Trophoblast cell (in vitro differentiated cells and primary cell): ENCODE results near the gene ADAMTS18.

Experiments used
- DNase-seq, 2 donors: peaks; one replicate each; pipeline ENCODE4 v3.0.0-alpha.2; 2016
- H2AFZ ChIP-seq: 2 replicates; pipeline ENCODE4 v1.6.1; 2013; ENCODE audit warnings: low read length, moderate library complexity, mild to moderate bottlenecking; ENCODE audit not compliant: insufficient read depth, poor library complexity
- H2AK5ac ChIP-seq: 2 replicates; pipeline ENCODE4 v1.6.1; 2013; ENCODE audit warnings: mild to moderate bottlenecking, low read length
- H2BK120ac ChIP-seq: 2 replicates; pipeline ENCODE4 v1.6.1; 2013; ENCODE audit warnings: low read length, mild to moderate bottlenecking, moderate library complexity; ENCODE audit not compliant: insufficient read depth, poor library complexity
- H2BK12ac ChIP-seq: 2 replicates; pipeline ENCODE4 v1.6.1; 2013; ENCODE audit warnings: mild to moderate bottlenecking, low read length, moderate library complexity
- H2BK5ac ChIP-seq: 2 replicates; pipeline ENCODE4 v1.6.1; 2013; ENCODE audit warnings: low read length, low read depth, moderate library complexity, mild to moderate bottlenecking; ENCODE audit not compliant: poor library complexity
- H3K14ac ChIP-seq: 2 replicates; pipeline ENCODE4 v1.6.1; 2013; ENCODE audit warnings: mild to moderate bottlenecking, low read length
- H3K18ac ChIP-seq: 2 replicates; pipeline ENCODE4 v1.6.1; 2013; ENCODE audit warnings: mild to moderate bottlenecking, low read length
- H3K23ac ChIP-seq: 2 replicates; pipeline ENCODE4 v1.6.1; 2013; ENCODE audit warnings: low read length
- H3K27ac ChIP-seq: 2 replicates; pipeline ENCODE4 v1.5.1; 2013; ENCODE audit warnings: low read depth, mild to moderate bottlenecking, inconsistent platforms, low read length, moderate library complexity
- H3K27me3 ChIP-seq: 2 replicates; pipeline ENCODE4 v1.6.1; 2013; ENCODE audit warnings: inconsistent platforms, mild to moderate bottlenecking, low read length, moderate library complexity; ENCODE audit not compliant: insufficient read depth
- H3K36me3 ChIP-seq, 2 experiments: 1 replicate in 1 of 2; 2 replicates in 1 of 2; pipeline ENCODE4 v1.6.1; 2013; ENCODE audit warnings: low read length in 2 of 2, mild to moderate bottlenecking in 2 of 2, moderate library complexity in 1 of 2; ENCODE audit not compliant: insufficient read depth in 2 of 2, control insufficient read depth in 1 of 2
- H3K4ac ChIP-seq: 2 replicates; pipeline ENCODE4 v1.6.1; 2013; ENCODE audit warnings: low read depth, mild to moderate bottlenecking, low read length, moderate library complexity
- H3K4me1 ChIP-seq, 2 experiments: 1 replicate in 1 of 2; 2 replicates in 1 of 2; pipeline ENCODE4 v1.6.1; 2013; ENCODE audit warnings: low read length in 2 of 2, mild to moderate bottlenecking in 2 of 2, moderate library complexity in 1 of 2; ENCODE audit not compliant: insufficient read depth in 2 of 2, control insufficient read depth in 1 of 2
- H3K4me2 ChIP-seq: 2 replicates; pipeline ENCODE4 v1.6.1; 2013; ENCODE audit warnings: inconsistent platforms, mild to moderate bottlenecking, low read length, moderate library complexity
- H3K4me3 ChIP-seq: 2 replicates; pipeline ENCODE4 v1.5.1; 2013; ENCODE audit warnings: mild to moderate bottlenecking, low read depth, low read length, inconsistent platforms
- H3K79me1 ChIP-seq: one replicate; pipeline ENCODE4 v1.6.1; 2013; ENCODE audit warnings: low read length
- H3K79me2 ChIP-seq: 2 replicates; pipeline ENCODE4 v1.6.1; 2013; ENCODE audit warnings: low read length, mild to moderate bottlenecking; ENCODE audit not compliant: control insufficient read depth, insufficient read depth, poor library complexity
- H3K9ac ChIP-seq: 2 replicates; pipeline ENCODE4 v1.6.1; 2013; ENCODE audit warnings: mild to moderate bottlenecking, low read length
- H3K9me3 ChIP-seq: 2 replicates; pipeline ENCODE4 v1.6.1; 2013; ENCODE audit warnings: low read depth, mild to moderate bottlenecking, control low read depth, inconsistent platforms, low read length; ENCODE audit not compliant: insufficient read depth
- H4K12ac ChIP-seq: 2 replicates; pipeline ENCODE4 v1.6.1; 2013; ENCODE audit warnings: low read depth, mild to moderate bottlenecking, low read length, moderate library complexity
- H4K8ac ChIP-seq: 2 replicates; pipeline ENCODE4 v1.6.1; 2013; ENCODE audit warnings: low read depth, mild to moderate bottlenecking, low read length, moderate library complexity
- H4K91ac ChIP-seq: one replicate; pipeline ENCODE4 v1.6.1; 2013; ENCODE audit warnings: low read depth, mild to moderate bottlenecking, low read length, moderate library complexity
- WGBS: extraction: QIAGEN DNeasy Blood & Tissue Kit; methylation state at CpG from one replicate; pipeline ENCODE4 v1.1.7; 2013; ENCODE audit warnings: missing lambda C conversion rate; ENCODE audit not compliant: insufficient read length, insufficient coverage; ENCODE audit errors: extremely low coverage; 5-methylcytosine and 5-hydroxymethylcytosine counted together

The ADAMTS18 gene

GRCh38 chr16:77416939-77417480, 17.8 kb downstream of the ADAMTS18 start:
- H4K12ac ChIP-seq: no peak overlapping the region
- H3K4me3 ChIP-seq: no peak overlapping the region
- no peak overlapping the region for H2BK120ac ChIP-seq
- peaks cover 7 to 39% of the 10 kb centered on the region in 2 experiments for H3K36me3 ChIP-seq
- H2BK5ac ChIP-seq: no peak overlapping the region
- no peaks in the 10 kb centered on the region for H3K27me3 ChIP-seq
- no peak overlapping the region for H3K27ac ChIP-seq
- peak overlapping the region; percentile 76 for H3K18ac ChIP-seq
- H4K8ac ChIP-seq: no peak overlapping the region
- no peak overlapping the region for H2AFZ ChIP-seq
- no peak for DNase-seq
- no peak overlapping the region for H3K4ac ChIP-seq
- H3K79me1 ChIP-seq: peaks cover 10% of the 10 kb centered on the region
- H3K9ac ChIP-seq: no peak overlapping the region
- no peak overlapping the region for H2AK5ac ChIP-seq
- no peaks in the 10 kb centered on the region for H3K9me3 ChIP-seq
- H3K23ac ChIP-seq: no peak overlapping the region
- no peak overlapping the region for H3K14ac ChIP-seq
- peaks cover 14 to 15% of the 10 kb centered on the region in 2 experiments for H3K4me1 ChIP-seq
- WGBS: no CpG with 5 or more reads among the region's 1 CpG
- no peak overlapping the region for H4K91ac ChIP-seq
- no peak overlapping the region for H2BK12ac ChIP-seq
- H3K79me2 ChIP-seq: peaks cover 5% of the 10 kb centered on the region
- no peak overlapping the region for H3K4me2 ChIP-seq

- H3K9ac ChIP-seq: no peak overlapping the region
- H3K79me2 ChIP-seq: peaks cover 3% of the 10 kb centered on the region
- H3K4ac ChIP-seq: no peak overlapping the region
- peaks cover 14 to 48% of the 10 kb centered on the region in 2 experiments for H3K36me3 ChIP-seq
- no peak overlapping the region for H3K14ac ChIP-seq
- no peak overlapping the region for H3K23ac ChIP-seq
- no peak overlapping the region for H2AFZ ChIP-seq
- no peaks in the 10 kb centered on the region for H3K9me3 ChIP-seq
- H3K27ac ChIP-seq: no peak overlapping the region
- H4K12ac ChIP-seq: no peak overlapping the region
- H3K27me3 ChIP-seq: no peaks in the 10 kb centered on the region
- peaks cover 15% of the 10 kb centered on the region for H3K79me1 ChIP-seq
- H2AK5ac ChIP-seq: no peak overlapping the region
- no peak overlapping the region for H2BK5ac ChIP-seq
- no peak overlapping the region for H2BK120ac ChIP-seq
- H3K4me3 ChIP-seq: no peak overlapping the region
- H4K91ac ChIP-seq: no peak overlapping the region
- DNase-seq: no peak
- H3K4me2 ChIP-seq: no peak overlapping the region
- no peak overlapping the region for H4K8ac ChIP-seq
- peaks cover 12 to 20% of the 10 kb centered on the region in 2 experiments for H3K4me1 ChIP-seq
- H2BK12ac ChIP-seq: no peak overlapping the region
- H3K18ac ChIP-seq: no peak overlapping the region
- WGBS: no CpG with 5 or more reads among the region's 2 CpGs
Observed at GRCh38 chr16:77414752-77415231, 20.0 kb downstream of the ADAMTS18 start.

- Histone ChIP-seq H3K27ac (peak overlapping the region; percentile 78), H2BK5ac (peak overlapping the region; percentile 18), H3K4me2 (no peak overlapping the region), H2AFZ (no peak overlapping the region), H3K4me1 (peaks cover 2 to 10% of the 10 kb centered on the region in 2 experiments), H2BK12ac (peak overlapping the region; percentile 15), H3K18ac (no peak overlapping the region), H3K4me3 (no peak overlapping the region), H4K91ac (peak overlapping the region; percentile 36), H3K9ac (no peak overlapping the region), H2BK120ac (peak overlapping the region; percentile 26), H3K27me3 (no peaks in the 10 kb centered on the region), H3K23ac (no peak overlapping the region), H3K4ac (no peak overlapping the region), H3K79me1 (peaks cover 7% of the 10 kb centered on the region), H2AK5ac (no peak overlapping the region), H3K36me3 (peaks cover 9 to 30% of the 10 kb centered on the region in 2 experiments), H3K9me3 (no peaks in the 10 kb centered on the region), H4K8ac (peak overlapping the region; percentile 69), H4K12ac (no peak overlapping the region), H3K14ac (no peak overlapping the region), H3K79me2 (no peaks in the 10 kb centered on the region)
- DNase-seq: no peak
- no CpG with 5 or more reads among the region's 4 CpGs for WGBS
Observed at GRCh38 chr16:77410449-77410848, 24.4 kb downstream of the ADAMTS18 start.

- peaks cover 10 to 23% of the 10 kb centered on the region in 2 experiments for H3K36me3 ChIP-seq
- no CpG with 5 or more reads among the region's 5 CpGs for WGBS
- no peak overlapping the region for H4K8ac ChIP-seq
- peak overlapping the region; percentile 76 for H3K27ac ChIP-seq
- no peak overlapping the region for H2AFZ ChIP-seq
- no peak overlapping the region for H4K91ac ChIP-seq
- no peak overlapping the region for H3K4me2 ChIP-seq
- H3K27me3 ChIP-seq: no peaks in the 10 kb centered on the region
- H2BK5ac ChIP-seq: no peak overlapping the region
- no peak overlapping the region for H3K4ac ChIP-seq
- no peak overlapping the region for H2AK5ac ChIP-seq
- H3K4me3 ChIP-seq: no peak overlapping the region
- peaks cover 5 to 14% of the 10 kb centered on the region in 2 experiments for H3K4me1 ChIP-seq
- H3K9ac ChIP-seq: no peak overlapping the region
- H3K79me2 ChIP-seq: peaks cover 3% of the 10 kb centered on the region
- no peak overlapping the region for H2BK120ac ChIP-seq
- no peak overlapping the region for H3K18ac ChIP-seq
- H2BK12ac ChIP-seq: no peak overlapping the region
- H3K9me3 ChIP-seq: no peaks in the 10 kb centered on the region
- H4K12ac ChIP-seq: no peak overlapping the region
- H3K23ac ChIP-seq: no peak overlapping the region
- H3K14ac ChIP-seq: no peak overlapping the region
- no peak for DNase-seq
- peaks cover 7% of the 10 kb centered on the region for H3K79me1 ChIP-seq
Observed at GRCh38 chr16:77409311-77409710, 25.5 kb downstream of the ADAMTS18 start.
